Epithelial cell of proximal tubule (primary cell): Measurements from ENCODE around the gene DUSP28. TPM values are rescaled to one million over a fixed set of nuclear protein-coding genes. Genes with fewer than 3 reads are reported as not detected.

ENCODE experiments used
- DNase-seq: peaks from one replicate; pipeline ENCODE4 v3.0.0-alpha.2; 2011; ENCODE audit warnings: low read depth
- H3K4me3 ChIP-seq: 2 replicates; pipeline ENCODE4 v1.5.1; 2011; ENCODE audit warnings: low read depth, mild to moderate bottlenecking, low read length
- CTCF ChIP-seq: conservative IDR thresholded peaks from 2 replicates; pipeline ENCODE4 v1.5.1; 2012; ENCODE audit warnings: low read depth, mild to moderate bottlenecking, low read length
- total RNA-seq: library from RNA; depleted of rRNA; stranded (reverse); fragments of >200 nt; gene quantifications from 2 replicates; pipeline ENCODE4 v1.2.3, GENCODE V29; 2015

Gene DUSP28
- total RNA-seq, 1 donor from 2014 or later, result 6.3 TPM

- no peak for DNase-seq
- peak overlapping the region; percentile 69 for H3K4me3 ChIP-seq
- no peak for TF ChIP-seq CTCF
Observed at GRCh38 chr2:240567137-240567871, 7.1 kb downstream of the DUSP28 start.

- DNase-seq, result no peak
- no peak for TF ChIP-seq CTCF
- peak within 1 kb of the TSS; percentile 70 for H3K4me3 ChIP-seq
Observed at GRCh38 chr2:240567872-240568677, 7.9 kb downstream of the DUSP28 start, which contains the start of gene RNPEPL1. Gene RNPEPL1, plus strand, starts transcription at chr2:240568484. Its CDS starts 103 bp downstream, at chr2:240568587.

GRCh38 chr2:240568678-240569522 lies 8.7 kb downstream of the DUSP28 start:
- no peak for TF ChIP-seq CTCF
- peak overlapping the region; percentile 70 for H3K4me3 ChIP-seq
- no peak for DNase-seq

- no peak for TF ChIP-seq CTCF
- no peak for DNase-seq
- H3K4me3 ChIP-seq, result peak overlapping the region; percentile 70
Observed at GRCh38 chr2:240569523-240569997, 9.4 kb downstream of the DUSP28 start.

- no peak for TF ChIP-seq CTCF
- no peak for DNase-seq
- no peak overlapping the region for H3K4me3 ChIP-seq
Observed at GRCh38 chr2:240569998-240570530, 9.9 kb downstream of the DUSP28 start.

GRCh38 chr2:240570531-240571313 lies 10.6 kb downstream of the DUSP28 start:
- no peak for TF ChIP-seq CTCF
- no peak overlapping the region for H3K4me3 ChIP-seq
- no peak for DNase-seq
